ENCODE results near the gene C6orf136.
A peak's percentile ranks its signal among the peaks of the same experiment; 100 is the strongest.

Gene C6orf136

GRCh38 chr6:30646450-30647241 is at the start of gene C6orf136:
Gene C6orf136, plus strand, starts transcription at chr6:30647133. Its CDS starts 99 bp downstream, at chr6:30647232.
- DNase-seq (ENCODE audit: low spot score) = peak; percentile 94

GRCh38 chr6:30597315-30598144 is 49.4 kb upstream of the C6orf136 start:
- DNase-seq (ENCODE audit: low spot score) = peak; percentile 69

- DNase-seq (ENCODE audit: low spot score) = no peak
Observed at GRCh38 chr6:30598912-30599624, 47.9 kb upstream of the C6orf136 start.

- DNase-seq (ENCODE audit: low spot score) = no peak
Observed at GRCh38 chr6:30599625-30600324, 47.2 kb upstream of the C6orf136 start.

GRCh38 chr6:30600451-30600961 is 46.4 kb upstream of the C6orf136 start:
- no peak for DNase-seq (ENCODE audit: low spot score)

GRCh38 chr6:30601436-30601814 is 45.5 kb upstream of the C6orf136 start:
- DNase-seq (ENCODE audit: low spot score) = no peak

- no peak for DNase-seq (ENCODE audit: low spot score)
Observed at GRCh38 chr6:30601815-30602641, 44.9 kb upstream of the C6orf136 start.

- no peak for DNase-seq (ENCODE audit: low spot score)
Observed at GRCh38 chr6:30603961-30604360, 43.0 kb upstream of the C6orf136 start.

GRCh38 chr6:30610065-30610464 is 36.9 kb upstream of the C6orf136 start:
- DNase-seq (ENCODE audit: low spot score) = no peak

GRCh38 chr6:30611150-30611855 is 35.6 kb upstream of the C6orf136 start:
- DNase-seq (ENCODE audit: low spot score) = peak; percentile 54

- DNase-seq (ENCODE audit: low spot score) = no peak
Observed at GRCh38 chr6:30611856-30612194, 35.1 kb upstream of the C6orf136 start.

GRCh38 chr6:30612213-30612612 is 34.7 kb upstream of the C6orf136 start:
- no peak for DNase-seq (ENCODE audit: low spot score)

GRCh38 chr6:30612687-30613248 is 34.2 kb upstream of the C6orf136 start:
- no peak for DNase-seq (ENCODE audit: low spot score)

GRCh38 chr6:30613251-30614043 is 33.5 kb upstream of the C6orf136 start:
- no peak for DNase-seq (ENCODE audit: low spot score)

GRCh38 chr6:30614044-30614842 is 32.7 kb upstream of the C6orf136 start:
- no peak for DNase-seq (ENCODE audit: low spot score)

- DNase-seq (ENCODE audit: low spot score) = peak; percentile 99
Observed at GRCh38 chr6:30614843-30615218, 32.1 kb upstream of the C6orf136 start.

- peak; percentile 79 for DNase-seq (ENCODE audit: low spot score)
Observed at GRCh38 chr6:30615219-30615957, 31.5 kb upstream of the C6orf136 start.

Measured in putamen (tissue), 1 donor.